GM23338 (cell line): Measurements from ENCODE around the gene RIN3. TPM values are rescaled to one million over a fixed set of nuclear protein-coding genes. Genes with fewer than 3 reads are reported as not detected.

Experiments
- CREB1 ChIP-seq: fragments of 250-450 bp; sonication (Bioruptor Pico); IDR thresholded peaks from 2 replicates; pipeline ENCODE4 v1.5.0; 2020; ENCODE audit warnings: low read depth, mild to moderate bottlenecking, moderate library complexity
- CTCF ChIP-seq, 2 experiments: fragments of 200-600 bp in 1 of 2; sonication (generic) in 1 of 2; conservative IDR thresholded peaks; 2 replicates each; pipeline versions ENCODE4 v1.5.1 to v1.6.1; 2016 to 2017; ENCODE audit warnings: antibody characterized with exemption in 2 of 2, low read depth in 2 of 2, mild to moderate bottlenecking in 2 of 2, moderate library complexity in 1 of 2
- EZH2 ChIP-seq: fragments of 200-600 bp; sonication (generic); IDR thresholded peaks from one replicate; pipeline ENCODE4 v1.8.0; 2017; ENCODE audit warnings: antibody characterized with exemption, mild to moderate bottlenecking, low read depth; ENCODE audit not compliant: unreplicated experiment
- JUNB ChIP-seq: IDR thresholded peaks from one replicate; pipeline ENCODE4 v1.6.1; 2016; ENCODE audit warnings: antibody characterized with exemption; ENCODE audit not compliant: unreplicated experiment
- NANOG ChIP-seq: IDR thresholded peaks from 2 replicates; pipeline ENCODE4 v1.6.1; 2016; ENCODE audit warnings: antibody characterized with exemption, borderline replicate concordance
- REST ChIP-seq: IDR thresholded peaks from one replicate; pipeline ENCODE4 v1.6.1; 2018; ENCODE audit warnings: antibody characterized with exemption; ENCODE audit not compliant: unreplicated experiment
- STAT1 ChIP-seq: IDR thresholded peaks from one replicate; pipeline ENCODE4 v1.6.1; 2016; ENCODE audit warnings: antibody characterized with exemption; ENCODE audit not compliant: unreplicated experiment
- ZNF462 ChIP-seq: fragments of 250-450 bp; sonication (Bioruptor Pico); IDR thresholded peaks from 2 replicates; pipeline ENCODE4 v1.5.0; 2020; ENCODE audit warnings: mild to moderate bottlenecking, moderate library complexity
- polyA plus RNA-seq: library from polyadenylated mRNA; unstranded; fragments of >200 nt; fragmentation: Nextera tagmentation; extraction: Ambion mirVana; gene quantifications from 2 replicates; pipeline ENCODE4 v1.2.1, GENCODE V29; 2016
- total RNA-seq: library from RNA; depleted of rRNA; stranded (reverse); fragments of >200 nt; shearing (Covaris generic); gene quantifications from 2 replicates; pipeline ENCODE4 v1.2.3, GENCODE V29; 2014

Gene RIN3
- total and polyA plus RNA-seq, 2 experiments from 2014 or later = 0.97 to 1.5 TPM

- TF ChIP-seq ZNF462 (CRISPR knock-in tag) (no peak), CTCF (conservative IDR thresholded peaks at IDR 0.05; ENCODE audit: low read depth in 2 of 2) (no peak), EZH2 (no peak), REST (no peak), NANOG (no peak), CREB1 (CRISPR knock-in tag) (no peak), JUNB (no peak), STAT1 (no peak)
Observed at GRCh38 chr14:92624764-92625163, 111.2 kb downstream of the RIN3 start (continued).
